HG02610 (cell line): ENCODE data around the gene ZCCHC14.

ENCODE experiments used
- ATAC-seq: cut with Tn5 transposase; IDR thresholded peaks from one replicate; pipeline ENCODE4 v1.9.1; 2021; ENCODE audit warnings: mild to moderate bottlenecking, moderate library complexity; ENCODE audit not compliant: unreplicated experiment

ZCCHC14 gene

GRCh38 chr16:87492721-87493607 lies at the start of gene ZCCHC14:
TSS of gene ZCCHC14 (minus strand) at chr16:87493024. CDS start at chr16:87492238, 786 bp downstream.
- peak; percentile 78 for ATAC-seq

GRCh38 chr16:87541872-87542234 lies 49.0 kb upstream of the ZCCHC14 start:
- no peak for ATAC-seq

GRCh38 chr16:87541147-87541871 lies 48.5 kb upstream of the ZCCHC14 start:
- no peak for ATAC-seq

- ATAC-seq = no peak
These were observed 48.0 kb upstream of the ZCCHC14 start for GRCh38 chr16:87540897-87541146.

GRCh38 chr16:87540072-87540896 lies 47.5 kb upstream of the ZCCHC14 start:
- ATAC-seq = no peak

GRCh38 chr16:87539113-87539512 lies 46.3 kb upstream of the ZCCHC14 start:
- no peak for ATAC-seq

GRCh38 chr16:87538594-87538993 lies 45.8 kb upstream of the ZCCHC14 start:
- no peak for ATAC-seq

GRCh38 chr16:87538160-87538559 lies 45.3 kb upstream of the ZCCHC14 start:
- no peak for ATAC-seq

- no peak for ATAC-seq
These were observed 43.9 kb upstream of the ZCCHC14 start for GRCh38 chr16:87536795-87537142.

- no peak for ATAC-seq
These were observed 43.3 kb upstream of the ZCCHC14 start for GRCh38 chr16:87535855-87536794.

GRCh38 chr16:87535457-87535854 lies 42.6 kb upstream of the ZCCHC14 start:
- no peak for ATAC-seq

GRCh38 chr16:87534751-87535150 lies 41.9 kb upstream of the ZCCHC14 start:
- ATAC-seq = no peak

GRCh38 chr16:87534030-87534653 lies 41.3 kb upstream of the ZCCHC14 start:
- no peak for ATAC-seq

GRCh38 chr16:87533061-87533460 lies 40.2 kb upstream of the ZCCHC14 start:
- no peak for ATAC-seq

GRCh38 chr16:87531418-87531817 lies 38.6 kb upstream of the ZCCHC14 start:
- ATAC-seq = no peak

- ATAC-seq = no peak
These were observed 36.1 kb upstream of the ZCCHC14 start for GRCh38 chr16:87528690-87529579.

GRCh38 chr16:87527055-87527724 lies 34.4 kb upstream of the ZCCHC14 start:
- ATAC-seq = no peak

GRCh38 chr16:87526238-87526947 lies 33.6 kb upstream of the ZCCHC14 start:
- no peak for ATAC-seq
